ENCODE results near the gene TMEM232. TPM values are rescaled to one million over a fixed set of nuclear protein-coding genes. Genes with fewer than 3 reads are reported as not detected.
"Not testable (repeated sequence)": the region's sequence is repeated elsewhere in the genome, so short reads cannot be mapped to it uniquely, and the experiment has no call there.

The TMEM232 gene
- total and polyA plus RNA-seq, 8 donors: 1.2 to 8.8 (median 5.2) TPM; not detected in 3

DNA sequence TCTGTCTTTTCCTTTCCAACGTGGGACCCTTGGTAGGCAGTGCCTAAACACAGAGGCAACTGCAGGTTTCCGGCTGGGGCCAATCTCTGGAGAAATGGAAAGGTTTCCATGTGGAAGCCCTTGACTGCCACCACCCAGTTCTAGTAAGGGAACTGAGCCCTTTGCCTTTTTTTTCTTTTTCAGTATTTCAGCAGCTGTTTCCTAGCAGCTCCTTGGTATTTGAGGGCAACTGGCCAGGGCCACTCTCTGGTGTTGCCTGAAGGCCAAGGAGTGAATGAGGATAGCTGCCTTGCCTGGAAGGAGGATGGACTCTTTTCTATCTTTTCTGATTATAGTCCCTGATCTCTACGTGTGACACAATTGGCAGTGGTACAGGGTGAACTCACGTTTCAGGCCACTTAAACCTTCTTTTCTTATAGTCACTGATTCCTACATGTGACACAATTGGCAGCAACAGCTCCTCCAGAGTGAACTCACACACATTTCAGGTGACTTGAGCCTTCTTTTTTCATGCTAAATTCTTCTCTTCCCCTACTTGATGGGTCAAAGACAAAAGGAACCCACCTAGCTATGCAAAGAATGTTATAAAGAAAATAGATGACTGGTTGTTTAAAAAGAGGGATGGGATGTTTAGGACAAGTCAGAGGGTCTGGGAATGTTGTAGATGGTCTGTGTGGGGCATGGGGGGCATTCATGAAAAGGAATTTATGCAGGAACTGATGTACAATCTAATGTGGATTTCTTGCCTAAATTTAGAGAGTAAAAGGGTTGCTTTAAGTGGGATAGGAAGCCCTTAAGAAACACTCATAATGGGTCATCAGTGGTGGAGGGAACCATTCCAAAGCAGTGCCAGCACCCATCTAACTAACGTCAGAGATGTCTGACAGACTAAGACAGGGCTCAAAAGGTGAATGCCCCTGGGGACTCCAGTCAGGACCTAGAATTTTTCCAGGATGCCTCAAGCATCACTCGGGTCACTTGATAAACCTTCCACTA is 190.1 kb downstream of the TMEM232 start:
- TF ChIP-seq EP300 (IDR thresholded peaks at IDR 0.05) (no peak), CTCF (IDR thresholded peaks at IDR 0.05) (no peak), POLR2AphosphoS5 (IDR thresholded peaks at IDR 0.05) (no peak)
- Histone ChIP-seq H3K4me3 (no peak overlapping the region), H3K9me3 (no peaks in the 10 kb centered on the region), H3K4me1 (no peaks in the 10 kb centered on the region), H3K27ac (no peak overlapping the region), H3K36me3 (no peaks in the 10 kb centered on the region), H3K27me3 (no peaks in the 10 kb centered on the region)
- 47 to 61% (median 54%) methylated on average over 6 of the region's 6 CpGs for WGBS, 5 donors
- intact Hi-C loops (cut with DNase I; ENCODE audit: low total_unique reads): no loop called here
- no peak for DNase-seq

GRCh38 chr5:110535146-110535545 is 191.3 kb downstream of the TMEM232 start:
- H3K4me1 ChIP-seq; H3K27me3 ChIP-seq; H3K36me3 ChIP-seq; H3K4me3 ChIP-seq; DNase-seq; H3K27ac ChIP-seq; intact Hi-C loops (cut with DNase I; ENCODE audit: low total_unique reads); H3K9me3 ChIP-seq: not testable (repeated sequence)
- 80 to 89% (median 85%) methylated on average over 7 of the region's 7 CpGs for WGBS, 5 donors

DNA sequence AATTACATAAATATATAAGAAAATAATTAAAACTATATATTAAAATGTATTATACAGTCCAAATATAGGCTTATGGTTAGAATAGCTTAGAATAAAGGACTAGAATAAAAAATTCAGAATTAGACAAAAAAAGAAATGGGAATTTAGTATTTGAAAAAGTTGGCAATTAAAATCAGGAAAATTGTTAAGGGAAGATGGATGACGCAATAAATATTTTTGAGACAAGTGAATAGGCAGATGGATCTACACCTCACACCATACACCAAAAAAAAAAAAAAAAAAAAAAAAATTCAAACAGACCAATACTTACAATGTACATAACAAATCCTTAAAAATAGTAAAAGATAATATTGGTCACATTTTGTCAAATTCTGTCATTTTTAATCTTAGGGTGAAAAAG is 200.7 kb downstream of the TMEM232 start:
- WGBS, 5 donors: 97 to 100% (median 100%) methylated on average over 1 of the region's 1 CpG
- no peak for DNase-seq
- Histone ChIP-seq H3K4me1 (no peaks in the 10 kb centered on the region), H3K27me3 (no peaks in the 10 kb centered on the region), H3K4me3 (no peak overlapping the region), H3K36me3 (no peaks in the 10 kb centered on the region), H3K9me3 (peaks cover 0 to 13% (median 8%) of the 10 kb centered on the region in 4 donors), H3K27ac (no peak overlapping the region)
- no peak for TF ChIP-seq POLR2A (IDR thresholded peaks at IDR 0.05)
- intact Hi-C loops (cut with DNase I; ENCODE audit: low total_unique reads): no loop called here

DNA sequence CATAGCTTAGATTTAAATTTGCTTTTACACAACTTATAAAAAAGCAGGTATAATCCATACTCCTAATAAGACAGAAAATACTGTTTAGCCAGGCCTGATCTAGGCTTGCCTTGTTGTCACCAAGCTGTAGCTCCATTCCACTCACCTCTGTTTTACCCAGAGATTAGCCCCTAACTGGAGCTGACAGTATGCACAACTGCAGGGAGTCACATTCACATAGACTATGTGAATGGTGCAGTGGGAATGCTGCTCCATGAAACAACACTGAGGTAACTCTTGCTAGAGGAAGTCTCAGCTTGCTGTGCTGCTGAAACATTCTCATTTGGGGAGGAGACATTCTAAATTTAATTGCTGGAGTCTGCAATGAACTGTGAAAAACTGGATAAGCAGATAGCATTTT is 209.1 kb downstream of the TMEM232 start:
- TF ChIP-seq EP300 (IDR thresholded peaks at IDR 0.05) (no peak), POLR2AphosphoS5 (IDR thresholded peaks at IDR 0.05) (no peak), CTCF (IDR thresholded peaks at IDR 0.05) (no peak), POLR2A (IDR thresholded peaks at IDR 0.05) (no peak)
- no peak for DNase-seq
- intact Hi-C loops (cut with DNase I; ENCODE audit: low total_unique reads): no loop called here

DNA sequence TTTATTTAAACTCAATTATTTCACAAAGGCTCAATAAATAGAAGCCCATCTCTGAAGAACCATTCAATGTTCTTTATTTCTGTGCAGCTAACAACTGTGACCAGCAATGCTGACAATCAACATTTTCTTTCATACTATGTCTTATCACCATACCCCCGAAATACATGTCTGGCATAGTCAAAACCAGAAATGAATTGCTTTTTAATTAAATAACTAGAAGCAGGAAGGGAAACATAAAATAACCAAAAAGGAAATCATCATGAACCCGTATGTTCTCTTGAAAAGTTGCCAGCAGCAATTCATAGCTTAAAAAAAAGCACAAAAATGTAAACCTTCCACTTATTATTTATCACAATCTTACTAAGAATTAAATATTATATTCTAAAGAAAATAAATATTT is 212.4 kb downstream of the TMEM232 start:
- H3K4me1 ChIP-seq: no peaks in the 10 kb centered on the region
- 34 to 59% (median 44%) methylated on average over 2 of the region's 2 CpGs for WGBS, 5 donors

More for the DNA sequence above, 209.1 kb downstream of the TMEM232 start:
- Histone ChIP-seq H3K9me3 (peaks cover 0 to 12% (median 6%) of the 10 kb centered on the region in 4 donors), H3K27me3 (no peaks in the 10 kb centered on the region), H3K4me1 (no peaks in the 10 kb centered on the region), H3K36me3 (no peaks in the 10 kb centered on the region), H3K4me3 (no peak overlapping the region), H3K27ac (no peak overlapping the region)

More for the DNA sequence above, 212.4 kb downstream of the TMEM232 start:
- H3K27ac ChIP-seq: no peak overlapping the region
- no peaks in the 10 kb centered on the region for H3K27me3 ChIP-seq
- H3K36me3 ChIP-seq: no peaks in the 10 kb centered on the region
- intact Hi-C loops (cut with DNase I; ENCODE audit: low total_unique reads): no loop called here
- no peak overlapping the region for H3K4me3 ChIP-seq
- no peak for TF ChIP-seq POLR2AphosphoS5 (IDR thresholded peaks at IDR 0.05)
- TF ChIP-seq CTCF (IDR thresholded peaks at IDR 0.05): no peak
- no peak for TF ChIP-seq POLR2A (IDR thresholded peaks at IDR 0.05)
- TF ChIP-seq EP300 (IDR thresholded peaks at IDR 0.05): no peak
- DNase-seq: no peak
- H3K9me3 ChIP-seq: no peaks in the 10 kb centered on the region

Measured in stomach (tissue), 9 donors.